AG08395 (cell line): Measurements from ENCODE around the gene ANTKMT.
A peak's percentile ranks its signal among the peaks of the same experiment; 100 is the strongest.
"Not testable (repeated sequence)": the region's sequence is repeated elsewhere in the genome, so short reads cannot be mapped to it uniquely, and the experiment has no call there.

Experiments
- DNase-seq: peaks from one replicate; pipeline ENCODE4 v3.0.0; 2012; ENCODE audit warnings: mixed read lengths, low spot score

The ANTKMT gene

GRCh38 chr16:681746-682427, 39.1 kb upstream of the ANTKMT start:
- no peak for DNase-seq

- DNase-seq, result no peak
These were observed 38.2 kb upstream of the ANTKMT start for GRCh38 chr16:682493-683395.

- DNase-seq, result no peak
These were observed 37.4 kb upstream of the ANTKMT start for GRCh38 chr16:683396-684070.

GRCh38 chr16:684071-684794, 36.7 kb upstream of the ANTKMT start, which contains the start of gene JMJD8:
JMJD8 (minus strand) TSS chr16:684334; CDS start chr16:684319, 15 bp downstream.
- DNase-seq, result peak; percentile 96

GRCh38 chr16:684961-685696, 35.8 kb upstream of the ANTKMT start:
- DNase-seq, result no peak

- DNase-seq, result peak; percentile 26
These were observed 35.0 kb upstream of the ANTKMT start for GRCh38 chr16:685967-686366.

- DNase-seq, result no peak
These were observed 34.3 kb upstream of the ANTKMT start for GRCh38 chr16:686459-687260.

GRCh38 chr16:687499-687898, 33.4 kb upstream of the ANTKMT start:
- no peak for DNase-seq

GRCh38 chr16:689175-689897, 31.6 kb upstream of the ANTKMT start:
- DNase-seq, result no peak

- not testable (repeated sequence) for DNase-seq
These were observed 29.7 kb upstream of the ANTKMT start for GRCh38 chr16:691242-691641.

- no peak for DNase-seq
These were observed 28.4 kb upstream of the ANTKMT start for GRCh38 chr16:692356-693108.

- DNase-seq, result no peak
These were observed 27.6 kb upstream of the ANTKMT start for GRCh38 chr16:693364-693763.

- no peak for DNase-seq
These were observed 27.2 kb upstream of the ANTKMT start for GRCh38 chr16:693766-694165.

GRCh38 chr16:694187-694862, 26.6 kb upstream of the ANTKMT start:
- no peak for DNase-seq

- no peak for DNase-seq
These were observed 26.0 kb upstream of the ANTKMT start for GRCh38 chr16:694863-695354.

- no peak for DNase-seq
These were observed 25.4 kb upstream of the ANTKMT start for GRCh38 chr16:695355-696089.

- DNase-seq, result no peak
These were observed 21.9 kb upstream of the ANTKMT start for GRCh38 chr16:698911-699671.
